B cell (primary cell): Measurements from ENCODE around the gene DCAF7. TPM values are rescaled to one million over a fixed set of nuclear protein-coding genes. Genes with fewer than 3 reads are reported as not detected.

ENCODE experiments used
- ATAC-seq: fragments of 200-7000 bp; cut with Tn5 transposase; one replicate; pipeline ENCODE4 v1.10.0; 2021; ENCODE audit warnings: low read depth, mild to moderate bottlenecking, moderate number of reproducible peaks, moderate library complexity
- CTCF ChIA-PET: fragments of 350-600 bp; sonication (Branson Sonifier 250); formaldehyde crosslinking; loops from one replicate; lab custom pipeline; 2021; ENCODE audit warnings: antibody characterized with exemption, inconsistent platforms; lab: Charles Lee
- POLR2A ChIA-PET: fragments of 350-600 bp; sonication (Branson Sonifier 250); formaldehyde crosslinking; loops from one replicate; lab custom pipeline; 2021; ENCODE audit warnings: antibody characterized with exemption; lab: Charles Lee
- DNase-seq: peaks from one replicate; pipeline ENCODE4 v3.0.0; 2013
- H2AFZ ChIP-seq: 2 replicates; pipeline ENCODE4 v1.6.1; 2012; ENCODE audit warnings: mild to moderate bottlenecking, low read depth, low read length; ENCODE audit not compliant: insufficient read depth, poor library complexity, severe bottlenecking
- H3K27ac ChIP-seq, 2 donors: 1 replicate in 1 of 2; 2 replicates in 1 of 2; pipeline ENCODE4 v1.5.1; 2012 to 2013; ENCODE audit warnings: low read length in 2 of 2, mild to moderate bottlenecking in 2 of 2, moderate library complexity in 1 of 2
- H3K27me3 ChIP-seq, 4 experiments: fragments of 200-600 bp in 1 of 4; sonication (generic) in 1 of 4; replicated peaks in 1 of 4; 1 replicate in 2 of 4; 2 replicates in 2 of 4; pipeline versions ENCODE4 v1.6.1 to v1.7.0; 2013 to 2016; ENCODE audit warnings: low read length in 3 of 4, mild to moderate bottlenecking in 2 of 4, mixed read lengths in 1 of 4, moderate library complexity in 1 of 4; ENCODE audit not compliant: insufficient read depth in 4 of 4, control insufficient read depth in 3 of 4; ENCODE audit errors: control extremely low read depth in 1 of 4
- H3K36me3 ChIP-seq, 2 experiments: replicated peaks in 1 of 2; 1 replicate in 1 of 2; 2 replicates in 1 of 2; pipeline versions ENCODE4 v1.6.1 to v1.7.1; 2013; ENCODE audit warnings: low read length in 1 of 2; ENCODE audit not compliant: insufficient read depth in 2 of 2, control insufficient read depth in 1 of 2; ENCODE audit errors: control extremely low read depth in 1 of 2, extremely low read depth in 1 of 2
- H3K4me1 ChIP-seq, 2 donors: fragments of 200-600 bp in 1 of 2; sonication (generic) in 1 of 2; 1 replicate in 1 of 2; 2 replicates in 1 of 2; pipeline versions ENCODE4 v1.5.1 to v1.6.1; 2013 to 2017; ENCODE audit warnings: low read length in 2 of 2; ENCODE audit not compliant: control insufficient read depth in 2 of 2, insufficient read depth in 2 of 2
- H3K4me2 ChIP-seq: replicated peaks from 2 replicates; pipeline ENCODE3; 2012; ENCODE audit warnings: mild to moderate bottlenecking, low read depth, low read length; ENCODE audit not compliant: poor library complexity, severe bottlenecking
- H3K4me3 ChIP-seq, 5 experiments: fragments of 200-600 bp in 1 of 5; sonication (generic) in 1 of 5; 1 replicate in 3 of 5; 2 replicates in 2 of 5; pipeline versions ENCODE4 v1.5.1 to v1.7.0; 2011 to 2016; ENCODE audit warnings: low read length in 4 of 5, mild to moderate bottlenecking in 4 of 5, low read depth in 2 of 5, control low read depth in 1 of 5, moderate library complexity in 1 of 5; ENCODE audit not compliant: insufficient read depth in 1 of 5; ENCODE audit errors: control extremely low read depth in 1 of 5, extremely low read depth in 1 of 5
- H3K79me2 ChIP-seq: fragments of 200-600 bp; sonication (generic); one replicate; pipeline ENCODE4 v1.6.0; 2016; ENCODE audit warnings: low read length; ENCODE audit not compliant: control insufficient read depth, insufficient read depth
- H3K9ac ChIP-seq: fragments of 200-600 bp; sonication (generic); 2 replicates; pipeline ENCODE4 v1.6.1; 2017; ENCODE audit warnings: mild to moderate bottlenecking, low read length, moderate library complexity
- H3K9me3 ChIP-seq, 3 donors: one replicate each; pipeline versions ENCODE4 v1.6.1 to v1.7.1; 2013; ENCODE audit warnings: low read length in 2 of 3; ENCODE audit not compliant: control insufficient read depth in 2 of 3, insufficient read depth in 1 of 3; ENCODE audit errors: control extremely low read depth in 1 of 3
- H4K20me1 ChIP-seq: 2 replicates; pipeline ENCODE4 v1.6.0; 2012; ENCODE audit warnings: mild to moderate bottlenecking, low read length; ENCODE audit not compliant: insufficient read depth, control insufficient read depth, poor library complexity, severe bottlenecking
- H3K27ac Mint-ChIP-seq: one replicate; pipeline ENCODE4 v1.8.0; 2021; ENCODE audit warnings: mixed read lengths
- H3K27me3 Mint-ChIP-seq: one replicate; pipeline ENCODE4 v1.8.0; 2021; ENCODE audit warnings: mixed read lengths
- H3K4me1 Mint-ChIP-seq: one replicate; pipeline ENCODE4 v1.8.0; 2021; ENCODE audit warnings: mixed read lengths
- H3K4me3 Mint-ChIP-seq: one replicate; pipeline ENCODE4 v1.8.0; 2021; ENCODE audit warnings: mixed read lengths
- H3K9me3 Mint-ChIP-seq: one replicate; pipeline ENCODE4 v1.8.0; 2022; ENCODE audit warnings: mixed read lengths; ENCODE audit not compliant: insufficient read depth
- CTCF ChIP-seq: fragments of 200-600 bp; IDR thresholded peaks from one replicate; pipeline ENCODE4 v1.8.0; 2022; ENCODE audit warnings: antibody characterized with exemption, mild to moderate bottlenecking
- EZH2 ChIP-seq: IDR thresholded peaks from 2 replicates; pipeline ENCODE4 v1.6.1; 2012; ENCODE audit warnings: borderline replicate concordance, low read depth, mild to moderate bottlenecking, moderate library complexity, low read length; ENCODE audit not compliant: insufficient read depth, poor library complexity, severe bottlenecking
- whole genome bisulfite sequencing: methylation state at CpG from one replicate; pipeline ENCODE4 v1.1.5; 2013; ENCODE audit warnings: missing lambda C conversion rate; ENCODE audit not compliant: insufficient coverage; 5-methylcytosine and 5-hydroxymethylcytosine counted together
- intact Hi-C: fragments of 100-400 bp; cut with micrococcal nuclease; formaldehyde crosslinking; loops from one replicate; pipeline ENCODE4 v1.10.0; 2022
- polyA plus RNA-seq: library from polyadenylated mRNA; depleted of rRNA; stranded (reverse); fragments of >200 nt; gene quantifications from 2 replicates; pipeline ENCODE4 v1.2.3, GENCODE V29; 2012
- total RNA-seq, 2 donors: library from RNA; stranded (reverse); fragments of 120-200 nt in 1 of 2; gene quantifications; 1 replicate in 1 of 2; 2 replicates in 1 of 2; pipeline versions ENCODE4 v1.2.3 to v1.2.4, GENCODE V29; 2013 to 2022

DCAF7 gene
- total and polyA plus RNA-seq, 2 donors (not counting 1 experiment from before 2014, with no cell fraction given), result 55.1 to 84.7 TPM

GRCh38 chr17:63506627-63507026 is 43.6 kb upstream of the DCAF7 start:
- TF ChIP-seq CTCF, result no peak
- no peak for TF ChIP-seq EZH2
- no peak for ATAC-seq
- H3K27me3 ChIP-seq, result peaks cover 0 to 18% (median 3%) of the 10 kb centered on the region in 4 experiments
- H3K4me2 ChIP-seq, result no peak overlapping the region
- H3K9me3 ChIP-seq, result peaks cover 0 to 11% (median 7%) of the 10 kb centered on the region in 3 donors
- Mint-ChIP-seq H3K4me3 (no peak overlapping the region), H3K4me1 (no peaks in the 10 kb centered on the region), H3K27ac (no peak overlapping the region), H3K27me3 (peaks cover 46% of the 10 kb centered on the region), H3K9me3 (no peaks in the 10 kb centered on the region)
- no peak overlapping the region for H3K4me3 ChIP-seq
- CTCF ChIA-PET, result no interaction called here
- 100% methylated on average over 2 of the region's 3 CpGs for WGBS
- intact Hi-C loops, result no loop called here
- no peaks in the 10 kb centered on the region for H3K79me2 ChIP-seq
- H3K27ac ChIP-seq, result no peak overlapping the region
- POLR2A ChIA-PET, result no interaction called here
- H4K20me1 ChIP-seq, result no peaks in the 10 kb centered on the region
- no peak for DNase-seq
- no peak overlapping the region for H2AFZ ChIP-seq
- H3K36me3 ChIP-seq, result no peaks in the 10 kb centered on the region
- H3K9ac ChIP-seq, result no peak overlapping the region
- H3K4me1 ChIP-seq, result no peaks in the 10 kb centered on the region

DNA sequence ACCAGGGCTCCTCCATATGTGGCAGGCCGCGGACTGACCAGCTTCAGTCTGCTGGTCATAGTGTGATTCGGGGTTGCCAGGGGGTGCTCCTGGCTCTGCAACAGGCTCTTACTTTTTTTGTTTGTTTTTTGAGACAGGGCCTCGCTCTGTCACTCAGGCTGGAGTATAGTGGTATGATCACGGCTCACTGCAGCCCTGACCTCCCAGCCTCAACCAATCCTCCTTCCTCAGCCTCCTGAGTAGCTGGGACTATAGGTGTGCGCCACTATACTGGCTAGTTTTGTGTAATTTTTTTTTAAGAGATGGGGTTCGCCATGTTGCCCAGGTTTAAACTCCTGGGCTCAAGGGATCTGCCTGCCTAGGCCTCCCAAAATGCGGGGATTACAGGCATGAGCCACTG is 38.9 kb upstream of the DCAF7 start:
- Histone ChIP-seq H3K9me3 (no peaks in the 10 kb centered on the region), H3K4me2 (no peak overlapping the region), H3K27me3 (peaks cover 0 to 11% (median 1%) of the 10 kb centered on the region in 4 experiments), H3K79me2 (no peaks in the 10 kb centered on the region), H3K36me3 (no peaks in the 10 kb centered on the region), H3K4me3 (no peak overlapping the region), H3K9ac (no peak overlapping the region), H3K27ac (no peak overlapping the region), H4K20me1 (no peaks in the 10 kb centered on the region), H2AFZ (no peak overlapping the region), H3K4me1 (no peaks in the 10 kb centered on the region)
- DNase-seq, result no peak
- Mint-ChIP-seq H3K4me3 (no peak overlapping the region), H3K27me3 (peaks cover 22% of the 10 kb centered on the region), H3K4me1 (no peaks in the 10 kb centered on the region), H3K9me3 (no peaks in the 10 kb centered on the region), H3K27ac (no peak overlapping the region)
- 100% methylated on average over 5 of the region's 8 CpGs for WGBS
- CTCF ChIA-PET, result no interaction called here
- POLR2A ChIA-PET, result no interaction called here
- TF ChIP-seq CTCF (no peak), EZH2 (no peak)
- no peak for ATAC-seq
- intact Hi-C loops, result no loop called here
